NCI-H1048 (cell line): ENCODE measurements around the gene DLX3.

ENCODE experiments used
- DNase-seq: peaks from one replicate; lab custom pipeline; 2025; lab: John Stamatoyannopoulos, UW

The DLX3 gene

GRCh38 chr17:49992191-49992932 lies 2.7 kb downstream of the DLX3 start:
- DNase-seq = no peak

GRCh38 chr17:49991409-49991808 lies 3.6 kb downstream of the DLX3 start:
- no peak for DNase-seq

GRCh38 chr17:49990921-49991320 lies 4.1 kb downstream of the DLX3 start:
- no peak for DNase-seq

GRCh38 chr17:49990331-49990730 lies 4.7 kb downstream of the DLX3 start:
- DNase-seq = no peak

GRCh38 chr17:49989518-49989880 lies 5.5 kb downstream of the DLX3 start:
- no peak for DNase-seq

GRCh38 chr17:49987681-49988441 lies 7.2 kb downstream of the DLX3 start:
- no peak for DNase-seq

GRCh38 chr17:49987290-49987585 lies 7.8 kb downstream of the DLX3 start:
- DNase-seq = no peak

- no peak for DNase-seq
Measured at GRCh38 chr17:49986396-49987289, 8.4 kb downstream of the DLX3 start.

GRCh38 chr17:49985310-49985990 lies 9.6 kb downstream of the DLX3 start:
- no peak for DNase-seq

GRCh38 chr17:49984776-49985175 lies 10.2 kb downstream of the DLX3 start:
- no peak for DNase-seq

- DNase-seq = no peak
Measured at GRCh38 chr17:49984283-49984682, 10.7 kb downstream of the DLX3 start.

GRCh38 chr17:49980703-49981197 lies 14.3 kb downstream of the DLX3 start:
- no peak for DNase-seq

GRCh38 chr17:49979748-49980479 lies 15.1 kb downstream of the DLX3 start:
- no peak for DNase-seq

GRCh38 chr17:49978501-49978900 lies 16.5 kb downstream of the DLX3 start:
- no peak for DNase-seq

- DNase-seq = no peak
Measured at GRCh38 chr17:49977463-49978389, 17.3 kb downstream of the DLX3 start.

GRCh38 chr17:49976828-49977202 lies 18.2 kb downstream of the DLX3 start:
- DNase-seq = no peak

GRCh38 chr17:49976163-49976827 lies 18.7 kb downstream of the DLX3 start:
- DNase-seq = no peak

- DNase-seq = no peak
Measured at GRCh38 chr17:49975531-49975930, 19.5 kb downstream of the DLX3 start.

- no peak for DNase-seq
Measured at GRCh38 chr17:49973271-49973615, 21.8 kb downstream of the DLX3 start.
